IMR-90 (cell line): ENCODE data around the gene THRB. TPM values are rescaled to one million over a fixed set of nuclear protein-coding genes. Genes with fewer than 3 reads are reported as not detected.

ENCODE experiments used
- ATAC-seq: fragments of 200-7000 bp; cut with Tn5 transposase; 2 replicates; pipeline ENCODE4 v1.9.1; 2020; ENCODE audit warnings: low read depth, mild to moderate bottlenecking, moderate library complexity
- BruUV-seq: library from RNA; stranded (reverse); fragments of 400-500 nt; replicated peaks from 2 replicates; lab custom pipeline; 2021; lab: Mats Ljungman, UMichigan
- CTCF ChIA-PET: fragments of 300-600 bp; formaldehyde crosslinking; extraction: SDS; loops from one replicate; lab custom pipeline; 2021; ENCODE audit warnings: antibody characterized with exemption; lab: Yijun Ruan, JAX
- POLR2A ChIA-PET: fragments of 300-600 bp; sonication (Branson Sonifier 250); formaldehyde crosslinking; loops from one replicate; lab custom pipeline; 2022; ENCODE audit warnings: antibody characterized with exemption; ENCODE audit not compliant: unreplicated experiment; lab: Charles Lee
- DNase-seq: peaks from one replicate; pipeline ENCODE4 v3.0.0; 2013
- H2AFZ ChIP-seq: replicated peaks from 2 replicates; pipeline ENCODE3; 2013; ENCODE audit warnings: low read length, mild to moderate bottlenecking; ENCODE audit not compliant: poor library complexity
- H2AK5ac ChIP-seq: 2 replicates; pipeline ENCODE4 v1.6.1; 2013; ENCODE audit warnings: low read depth, low read length, inconsistent platforms
- H2AK9ac ChIP-seq: replicated peaks from 2 replicates; pipeline ENCODE3; 2013; ENCODE audit warnings: mild to moderate bottlenecking, low read depth, low read length, moderate library complexity; ENCODE audit not compliant: poor library complexity
- H2BK120ac ChIP-seq: 2 replicates; pipeline ENCODE4 v1.6.1; 2013; ENCODE audit warnings: low read depth, low read length, inconsistent platforms
- H2BK15ac ChIP-seq: 3 replicates; pipeline ENCODE4 v1.6.1; 2013; ENCODE audit warnings: low read depth, low read length, inconsistent platforms
- H2BK20ac ChIP-seq: 2 replicates; pipeline ENCODE4 v1.6.1; 2013; ENCODE audit warnings: low read depth, mild to moderate bottlenecking, inconsistent platforms, low read length, moderate library complexity
- H2BK5ac ChIP-seq: 2 replicates; pipeline ENCODE4 v1.6.1; 2013; ENCODE audit warnings: mild to moderate bottlenecking, low read depth, low read length, inconsistent platforms; ENCODE audit not compliant: poor library complexity, severe bottlenecking
- H3K14ac ChIP-seq: replicated peaks from 2 replicates; pipeline ENCODE4 v1.6.1; 2013; ENCODE audit warnings: low read depth, low read length, inconsistent platforms
- H3K18ac ChIP-seq: 2 replicates; pipeline ENCODE4 v1.6.1; 2013; ENCODE audit warnings: low read depth, low read length, control low read depth
- H3K23ac ChIP-seq: 2 replicates; pipeline ENCODE4 v1.6.1; 2013; ENCODE audit warnings: low read depth, low read length, inconsistent platforms
- H3K27ac ChIP-seq: 2 replicates; pipeline ENCODE4 v1.5.1; 2013; ENCODE audit warnings: mild to moderate bottlenecking, control low read depth, low read length; ENCODE audit not compliant: insufficient read depth
- H3K27me3 ChIP-seq: 2 replicates; pipeline ENCODE4 v1.6.1; 2013; ENCODE audit warnings: low read length; ENCODE audit not compliant: control insufficient read depth, insufficient read depth
- H3K36me3 ChIP-seq: 2 replicates; pipeline ENCODE4 v1.6.1; 2013; ENCODE audit warnings: low read length, mixed read lengths; ENCODE audit not compliant: control insufficient read depth, insufficient read depth
- H3K4ac ChIP-seq: 2 replicates; pipeline ENCODE4 v1.6.1; 2013; ENCODE audit warnings: low read depth, low read length, inconsistent platforms
- H3K4me1 ChIP-seq: 2 replicates; pipeline ENCODE4 v1.6.1; 2013; ENCODE audit warnings: low read length, mixed read lengths; ENCODE audit not compliant: control insufficient read depth, insufficient read depth
- H3K4me2 ChIP-seq: 2 replicates; pipeline ENCODE4 v1.6.1; 2013; ENCODE audit warnings: low read depth, mild to moderate bottlenecking, control low read depth, low read length, moderate library complexity
- H3K4me3 ChIP-seq: 2 replicates; pipeline ENCODE4 v1.5.1; 2013; ENCODE audit warnings: low read depth, mild to moderate bottlenecking, control low read depth, low read length, moderate library complexity; ENCODE audit not compliant: insufficient read depth
- H3K56ac ChIP-seq: 2 replicates; pipeline ENCODE4 v1.6.1; 2013; ENCODE audit warnings: low read length, inconsistent platforms; ENCODE audit not compliant: insufficient read depth; ENCODE audit errors: extremely low read depth
- H3K79me1 ChIP-seq, 2 experiments: 2 replicates each; pipeline ENCODE4 v1.6.1; 2013; ENCODE audit warnings: low read length in 2 of 2, inconsistent platforms in 1 of 2, low read depth in 1 of 2
- H3K9ac ChIP-seq: 2 replicates; pipeline ENCODE4 v1.6.1; 2013; ENCODE audit warnings: low read depth, low read length, control low read depth
- H3K9me1 ChIP-seq: 2 replicates; pipeline ENCODE4 v1.6.1; 2013; ENCODE audit warnings: low read length, inconsistent platforms; ENCODE audit not compliant: insufficient read depth
- H3K9me3 ChIP-seq: 2 replicates; pipeline ENCODE4 v1.6.1; 2013; ENCODE audit warnings: low read length; ENCODE audit not compliant: control insufficient read depth, insufficient read depth
- H4K20me1 ChIP-seq: 2 replicates; pipeline ENCODE4 v1.6.1; 2013; ENCODE audit warnings: low read length, inconsistent platforms; ENCODE audit not compliant: insufficient read depth
- H4K5ac ChIP-seq: 2 replicates; pipeline ENCODE4 v1.6.1; 2013; ENCODE audit warnings: mild to moderate bottlenecking, low read depth, low read length, control low read depth
- H4K8ac ChIP-seq, 2 experiments: 2 replicates each; pipeline ENCODE4 v1.6.1; 2013; ENCODE audit warnings: low read depth in 2 of 2, low read length in 2 of 2, control low read depth in 1 of 2, inconsistent platforms in 1 of 2
- H4K91ac ChIP-seq: 2 replicates; pipeline ENCODE4 v1.6.1; 2013; ENCODE audit warnings: low read depth, low read length, inconsistent platforms; ENCODE audit not compliant: insufficient read depth
- BHLHE40 ChIP-seq: fragments of 150-350 bp; IDR thresholded peaks from 2 replicates; pipeline ENCODE4 v1.6.1; 2016; ENCODE audit warnings: mild to moderate bottlenecking, low read depth, low read length
- CEBPB ChIP-seq: IDR thresholded peaks from 2 replicates; pipeline ENCODE4 v1.6.1; 2012; ENCODE audit warnings: low read depth, low read length, improper control_type of control experiment
- CHD1 ChIP-seq: IDR thresholded peaks from 2 replicates; pipeline ENCODE4 v1.6.1; 2012; ENCODE audit warnings: low read depth, low read length, improper control_type of control experiment
- FOS ChIP-seq: fragments of 150-350 bp; IDR thresholded peaks from 2 replicates; pipeline ENCODE4 v1.6.1; 2016; ENCODE audit warnings: low read depth, low read length
- MAFK ChIP-seq: IDR thresholded peaks from 2 replicates; pipeline ENCODE4 v1.6.1; 2012; ENCODE audit warnings: low read depth, low read length, improper control_type of control experiment
- MAZ ChIP-seq: IDR thresholded peaks from 2 replicates; pipeline ENCODE4 v1.6.1; 2012; ENCODE audit warnings: low read depth, mild to moderate bottlenecking, low read length, improper control_type of control experiment, moderate library complexity, borderline replicate concordance
- MXI1 ChIP-seq: IDR thresholded peaks from 2 replicates; pipeline ENCODE4 v1.6.1; 2012; ENCODE audit warnings: low read depth, mild to moderate bottlenecking, low read length, moderate library complexity, borderline replicate concordance
- NFE2L2 ChIP-seq: fragments of 150-350 bp; IDR thresholded peaks from 2 replicates; pipeline ENCODE4 v1.6.1; 2016; ENCODE audit warnings: low read depth, mild to moderate bottlenecking, low read length
- POLR2A ChIP-seq: IDR thresholded peaks from 2 replicates; pipeline ENCODE4 v1.6.1; 2012; ENCODE audit warnings: mild to moderate bottlenecking, low read depth, low read length
- RAD21 ChIP-seq: IDR thresholded peaks from 2 replicates; pipeline ENCODE4 v1.6.1; 2012; ENCODE audit warnings: low read length, improper control_type of control experiment
- RCOR1 ChIP-seq: IDR thresholded peaks from 2 replicates; pipeline ENCODE4 v1.6.1; 2012; ENCODE audit warnings: mild to moderate bottlenecking, low read length, improper control_type of control experiment; ENCODE audit not compliant: insufficient replicate concordance
- RFX5 ChIP-seq: IDR thresholded peaks from 2 replicates; pipeline ENCODE4 v1.8.0; 2012; ENCODE audit warnings: low read depth, mild to moderate bottlenecking, low read length, moderate library complexity
- SMC3 ChIP-seq: fragments of 150-350 bp; IDR thresholded peaks from 2 replicates; pipeline ENCODE4 v1.6.1; 2016; ENCODE audit warnings: low read depth, mild to moderate bottlenecking, antibody characterized with exemption, low read length, moderate library complexity
- dilution Hi-C: fragments of 300-500 bp; cut with HindIII; formaldehyde crosslinking; loops from one replicate; pipeline ENCODE4 v1.14.3; 2018; ENCODE audit warnings: low sequenced_read_pairs; ENCODE audit not compliant: unreplicated experiment
- in situ Hi-C: fragments of 300-500 bp; cut with MboI; formaldehyde crosslinking; loops from 3 replicates; pipeline ENCODE4 v1.14.3; 2019; ENCODE audit warnings: low sequenced_read_pairs, inconsistent platforms, mixed read lengths
- intact Hi-C: fragments of 100-400 bp; cut with micrococcal nuclease; formaldehyde crosslinking; loops from 2 replicates; pipeline ENCODE4 v1.10.0; 2022
- polyA plus RNA-seq, 3 experiments: library from polyadenylated mRNA; depleted of rRNA; stranded (reverse); fragments of >200 nt; gene quantifications; 2 replicates each; pipeline ENCODE4 v1.2.3, GENCODE V29; 2012; ENCODE audit warnings: low replicate concordance in 1 of 3
- total RNA-seq: library from RNA; depleted of rRNA; stranded (reverse); fragments of >200 nt; gene quantifications from 2 replicates; pipeline ENCODE4 v1.2.3, GENCODE V29; 2012
- TF ChIP-seq, protein P1 (sequence below): conservative IDR thresholded peaks from 2 replicates; pipeline ENCODE4 v1.5.1; 2012; ENCODE audit warnings: mild to moderate bottlenecking, low read depth, low read length, improper control_type of control experiment
- TF ChIP-seq, protein P2 (sequence below): fragments of 150-350 bp; IDR thresholded peaks from 2 replicates; pipeline ENCODE4 v1.6.1; 2016; ENCODE audit warnings: low read depth, mild to moderate bottlenecking, low read length, moderate library complexity, borderline replicate concordance
- TF ChIP-seq, protein P3 (sequence below): fragments of 150-350 bp; IDR thresholded peaks from 2 replicates; pipeline ENCODE4 v1.6.1; 2017; ENCODE audit warnings: mild to moderate bottlenecking, antibody characterized with exemption, low read length, low read depth

Gene THRB
- total and polyA plus RNA-seq, 2 of the 4 experiments (the other 2 are of a cell fraction) = under 0.01 TPM; not detected in 1

DNA sequence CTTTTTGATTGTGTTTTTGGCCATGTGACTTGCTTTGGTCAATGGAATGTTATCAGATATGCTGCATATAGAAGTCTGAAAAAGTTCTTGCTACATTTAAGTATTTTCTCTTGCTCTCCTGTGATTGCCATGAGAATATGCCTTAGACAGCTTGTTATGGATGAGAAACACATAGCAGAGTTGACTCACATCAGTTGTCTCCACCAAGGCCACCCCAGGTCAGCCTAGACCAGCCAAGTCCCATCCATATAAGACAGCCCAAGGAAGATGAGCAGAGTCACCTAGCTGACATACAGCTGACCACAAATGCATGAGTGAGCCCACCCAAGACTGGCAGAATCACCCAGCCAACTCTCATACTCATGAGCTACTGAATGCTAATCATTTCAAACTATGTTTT is 153.0 kb downstream of the THRB start:
- H3K9me3 ChIP-seq = no peaks in the 10 kb centered on the region
- H2BK20ac ChIP-seq = no peak overlapping the region
- H3K4me2 ChIP-seq = no peak overlapping the region
- no peaks in the 10 kb centered on the region; the same call in 1 of the 2 replicates for H3K27me3 ChIP-seq
- intact Hi-C loops (no loop called here), dilution Hi-C loops (no loop called here), in situ Hi-C loops (no loop called here)
- H3K4me3 ChIP-seq = no peak overlapping the region
- H2BK15ac ChIP-seq = no peak overlapping the region
- no peak overlapping the region for H3K9ac ChIP-seq
- H3K79me1 ChIP-seq = no peaks in the 10 kb centered on the region
- no peak overlapping the region for H4K5ac ChIP-seq
- H3K27ac ChIP-seq = no peak overlapping the region
- ChIA-PET POLR2A (no interaction called here), CTCF (no interaction called here)
- H2BK5ac ChIP-seq = no peak overlapping the region
- H3K9me1 ChIP-seq = no peaks in the 10 kb centered on the region
- no peak overlapping the region for H2AFZ ChIP-seq
- H3K36me3 ChIP-seq = no peaks in the 10 kb centered on the region
- BruUV-seq = no TSS peak
- no peak overlapping the region for H3K23ac ChIP-seq
- H2AK9ac ChIP-seq = no peak overlapping the region
- no peak overlapping the region for H3K14ac ChIP-seq
- no peak overlapping the region for H3K56ac ChIP-seq
- ATAC-seq (no peak), DNase-seq (no peak)
- no peak overlapping the region for H4K91ac ChIP-seq
- H4K20me1 ChIP-seq = no peaks in the 10 kb centered on the region
- H3K18ac ChIP-seq = no peak overlapping the region
- TF ChIP-seq, protein P1, sequence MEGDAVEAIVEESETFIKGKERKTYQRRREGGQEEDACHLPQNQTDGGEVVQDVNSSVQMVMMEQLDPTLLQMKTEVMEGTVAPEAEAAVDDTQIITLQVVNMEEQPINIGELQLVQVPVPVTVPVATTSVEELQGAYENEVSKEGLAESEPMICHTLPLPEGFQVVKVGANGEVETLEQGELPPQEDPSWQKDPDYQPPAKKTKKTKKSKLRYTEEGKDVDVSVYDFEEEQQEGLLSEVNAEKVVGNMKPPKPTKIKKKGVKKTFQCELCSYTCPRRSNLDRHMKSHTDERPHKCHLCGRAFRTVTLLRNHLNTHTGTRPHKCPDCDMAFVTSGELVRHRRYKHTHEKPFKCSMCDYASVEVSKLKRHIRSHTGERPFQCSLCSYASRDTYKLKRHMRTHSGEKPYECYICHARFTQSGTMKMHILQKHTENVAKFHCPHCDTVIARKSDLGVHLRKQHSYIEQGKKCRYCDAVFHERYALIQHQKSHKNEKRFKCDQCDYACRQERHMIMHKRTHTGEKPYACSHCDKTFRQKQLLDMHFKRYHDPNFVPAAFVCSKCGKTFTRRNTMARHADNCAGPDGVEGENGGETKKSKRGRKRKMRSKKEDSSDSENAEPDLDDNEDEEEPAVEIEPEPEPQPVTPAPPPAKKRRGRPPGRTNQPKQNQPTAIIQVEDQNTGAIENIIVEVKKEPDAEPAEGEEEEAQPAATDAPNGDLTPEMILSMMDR = no peak
- TF ChIP-seq RAD21 = no peak
- TF ChIP-seq FOS = no peak
- TF ChIP-seq CEBPB = no peak
- no peak for TF ChIP-seq RFX5
- TF ChIP-seq CHD1 = no peak
- no peak for TF ChIP-seq MXI1
- TF ChIP-seq BHLHE40 = no peak
- TF ChIP-seq, protein P2, sequence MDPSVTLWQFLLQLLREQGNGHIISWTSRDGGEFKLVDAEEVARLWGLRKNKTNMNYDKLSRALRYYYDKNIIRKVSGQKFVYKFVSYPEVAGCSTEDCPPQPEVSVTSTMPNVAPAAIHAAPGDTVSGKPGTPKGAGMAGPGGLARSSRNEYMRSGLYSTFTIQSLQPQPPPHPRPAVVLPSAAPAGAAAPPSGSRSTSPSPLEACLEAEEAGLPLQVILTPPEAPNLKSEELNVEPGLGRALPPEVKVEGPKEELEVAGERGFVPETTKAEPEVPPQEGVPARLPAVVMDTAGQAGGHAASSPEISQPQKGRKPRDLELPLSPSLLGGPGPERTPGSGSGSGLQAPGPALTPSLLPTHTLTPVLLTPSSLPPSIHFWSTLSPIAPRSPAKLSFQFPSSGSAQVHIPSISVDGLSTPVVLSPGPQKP = no peak
- TF ChIP-seq NFE2L2 = no peak
- TF ChIP-seq, protein P3, sequence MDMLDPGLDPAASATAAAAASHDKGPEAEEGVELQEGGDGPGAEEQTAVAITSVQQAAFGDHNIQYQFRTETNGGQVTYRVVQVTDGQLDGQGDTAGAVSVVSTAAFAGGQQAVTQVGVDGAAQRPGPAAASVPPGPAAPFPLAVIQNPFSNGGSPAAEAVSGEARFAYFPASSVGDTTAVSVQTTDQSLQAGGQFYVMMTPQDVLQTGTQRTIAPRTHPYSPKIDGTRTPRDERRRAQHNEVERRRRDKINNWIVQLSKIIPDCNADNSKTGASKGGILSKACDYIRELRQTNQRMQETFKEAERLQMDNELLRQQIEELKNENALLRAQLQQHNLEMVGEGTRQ = no peak
- no peak for TF ChIP-seq SMC3
- no peak for TF ChIP-seq POLR2A
- no peak for TF ChIP-seq MAFK
- no peak for TF ChIP-seq RCOR1
- no peak for TF ChIP-seq MAZ
- H2BK120ac ChIP-seq = no peak overlapping the region
- no peak overlapping the region for H2AK5ac ChIP-seq
- no peaks in the 10 kb centered on the region for H3K4me1 ChIP-seq
- H3K4ac ChIP-seq = no peak overlapping the region
- H4K8ac ChIP-seq = no peak overlapping the region
